Activated CD4-positive, alpha-beta memory T cell treated with anti-CD3 and anti-CD28 coated beads for 36 hours (primary cell): ENCODE measurements around the gene TET1. TPM values are rescaled to one million over a fixed set of nuclear protein-coding genes. Genes with fewer than 3 reads are reported as not detected.
"Not testable (repeated sequence)": the region's sequence is repeated elsewhere in the genome, so short reads cannot be mapped to it uniquely, and the experiment has no call there.

Source experiments
- CTCF ChIA-PET: fragments of 350-600 bp; sonication (Branson Sonifier 250); formaldehyde crosslinking; loops from one replicate; lab custom pipeline; 2021; ENCODE audit warnings: antibody characterized with exemption, inconsistent platforms; lab: Charles Lee
- POLR2A ChIA-PET: fragments of 350-600 bp; sonication (Branson Sonifier 250); formaldehyde crosslinking; loops from one replicate; lab custom pipeline; 2021; ENCODE audit warnings: antibody characterized with exemption; lab: Charles Lee
- DNase-seq: peaks from one replicate; pipeline ENCODE4 v3.0.0-alpha.2; 2020
- H3K27ac Mint-ChIP-seq: one replicate; pipeline ENCODE4 v1.8.0; 2021; ENCODE audit warnings: mixed read lengths
- H3K27me3 Mint-ChIP-seq: one replicate; pipeline ENCODE4 v1.8.0; 2021; ENCODE audit warnings: mixed read lengths
- H3K36me3 Mint-ChIP-seq: one replicate; pipeline ENCODE4 v1.8.0; 2021; ENCODE audit warnings: mixed read lengths
- H3K4me1 Mint-ChIP-seq: one replicate; pipeline ENCODE4 v1.8.0; 2021; ENCODE audit warnings: low read depth, mixed read lengths
- H3K4me3 Mint-ChIP-seq: one replicate; pipeline ENCODE4 v1.8.0; 2021; ENCODE audit warnings: mild to moderate bottlenecking, mixed read lengths
- H3K9me3 Mint-ChIP-seq: one replicate; pipeline ENCODE4 v1.8.0; 2021; ENCODE audit warnings: mixed read lengths
- intact Hi-C: fragments of 100-400 bp; cut with micrococcal nuclease; formaldehyde crosslinking; loops from one replicate; pipeline ENCODE4 v1.15.1; 2023
- total RNA-seq, 2 experiments: library from RNA; stranded (reverse); gene quantifications; one replicate each; pipeline ENCODE4 v1.2.3, GENCODE V29; 2021

TET1 gene
- total RNA-seq, 2 experiments from 2014 or later = 0.43 to 0.53 TPM

GRCh38 chr10:68727146-68727545, 167.0 kb downstream of the TET1 start:
- no peaks in the 10 kb centered on the region for H3K27me3 Mint-ChIP-seq
- H3K9me3 Mint-ChIP-seq = no peaks in the 10 kb centered on the region
- H3K27ac Mint-ChIP-seq = no peak overlapping the region
- H3K36me3 Mint-ChIP-seq = peaks cover 32% of the 10 kb centered on the region
- POLR2A ChIA-PET = no interaction called here
- CTCF ChIA-PET = interaction anchor here (1.3 kb wide), 1 partner anchor 177 kb away, joined by 4 read pairs; no protein-coding TSS in a partner anchor
- no peak for DNase-seq
- intact Hi-C loops = loop anchor here (10.0 kb wide), 1 partner anchor 652 kb away; the partner anchor contains the start of gene HERC4
- H3K4me3 Mint-ChIP-seq = no peak overlapping the region
- H3K4me1 Mint-ChIP-seq = peaks cover 12% of the 10 kb centered on the region

- POLR2A ChIA-PET = interaction anchor here (0.7 kb wide), 1 partner anchor 217 kb away, joined by 3 read pairs; no protein-coding TSS in a partner anchor
- no peak overlapping the region for H3K27ac Mint-ChIP-seq
Measured at GRCh38 chr10:68732651-68733050, 172.5 kb downstream of the TET1 start.

GRCh38 chr10:68734349-68734748, 174.2 kb downstream of the TET1 start:
- no peak for DNase-seq
- intact Hi-C loops = no loop called here
- Mint-ChIP-seq H3K27me3 (no peaks in the 10 kb centered on the region), H3K27ac (no peak overlapping the region), H3K4me3 (no peak overlapping the region), H3K36me3 (peaks cover 46% of the 10 kb centered on the region), H3K4me1 (peaks cover 2% of the 10 kb centered on the region), H3K9me3 (no peaks in the 10 kb centered on the region)
- POLR2A ChIA-PET = no interaction called here
- CTCF ChIA-PET = interaction anchor here (0.6 kb wide), 1 partner anchor 13 kb away, joined by 3 read pairs; no protein-coding TSS in a partner anchor

More at GRCh38 chr10:68732651-68733050, 172.5 kb downstream of the TET1 start:
- CTCF ChIA-PET = no interaction called here
- H3K4me3 Mint-ChIP-seq = no peak overlapping the region
- DNase-seq = no peak
- H3K36me3 Mint-ChIP-seq = peaks cover 45% of the 10 kb centered on the region
- intact Hi-C loops = no loop called here
- H3K4me1 Mint-ChIP-seq = peaks cover 4% of the 10 kb centered on the region
- H3K9me3 Mint-ChIP-seq = no peaks in the 10 kb centered on the region
- H3K27me3 Mint-ChIP-seq = no peaks in the 10 kb centered on the region

GRCh38 chr10:68735119-68735518, 175.0 kb downstream of the TET1 start:
- H3K27me3 Mint-ChIP-seq = no peaks in the 10 kb centered on the region
- CTCF ChIA-PET = no interaction called here
- POLR2A ChIA-PET = no interaction called here
- DNase-seq = no peak
- H3K36me3 Mint-ChIP-seq = peaks cover 49% of the 10 kb centered on the region
- H3K4me3 Mint-ChIP-seq = no peak overlapping the region
- intact Hi-C loops = no loop called here
- peaks cover 2% of the 10 kb centered on the region for H3K4me1 Mint-ChIP-seq
- H3K9me3 Mint-ChIP-seq = no peaks in the 10 kb centered on the region
- no peak overlapping the region for H3K27ac Mint-ChIP-seq

GRCh38 chr10:68735739-68736138, 175.6 kb downstream of the TET1 start:
- H3K4me3 Mint-ChIP-seq, H3K27me3 Mint-ChIP-seq, CTCF ChIA-PET, intact Hi-C loops, POLR2A ChIA-PET, H3K4me1 Mint-ChIP-seq, DNase-seq, H3K9me3 Mint-ChIP-seq, H3K27ac Mint-ChIP-seq: not testable (repeated sequence)
- H3K36me3 Mint-ChIP-seq = peaks cover 50% of the 10 kb centered on the region

- H3K27ac Mint-ChIP-seq, H3K4me1 Mint-ChIP-seq, intact Hi-C loops, H3K9me3 Mint-ChIP-seq, DNase-seq, H3K27me3 Mint-ChIP-seq, CTCF ChIA-PET, H3K4me3 Mint-ChIP-seq, POLR2A ChIA-PET: not testable (repeated sequence)
- H3K36me3 Mint-ChIP-seq = peaks cover 36% of the 10 kb centered on the region
Measured at GRCh38 chr10:68740676-68741075, 180.5 kb downstream of the TET1 start.

- Mint-ChIP-seq H3K9me3 (no peaks in the 10 kb centered on the region), H3K4me1 (no peaks in the 10 kb centered on the region), H3K27ac (no peak overlapping the region), H3K4me3 (no peak overlapping the region), H3K36me3 (peaks cover 28% of the 10 kb centered on the region), H3K27me3 (no peaks in the 10 kb centered on the region)
- ChIA-PET CTCF (interaction anchor here (0.9 kb wide), 1 partner anchor 80 kb away, joined by 3 read pairs; no protein-coding TSS in a partner anchor), POLR2A (no interaction called here)
- intact Hi-C loops = no loop called here
- DNase-seq = no peak
Measured at GRCh38 chr10:68742397-68742796, 182.3 kb downstream of the TET1 start.

Other genes starting within 250 kb of the TET1 start
- 100 to 1,000 TPM; 140 to 144 TPM for gene HNRNPH3, start 228.3 kb upstream of the TET1 start, total RNA-seq
- gene PBLD, start 227.4 kb upstream of the TET1 start, total RNA-seq = 1 to 10 TPM; 1.2 to 1.3 TPM
- gene RUFY2, start 153.1 kb upstream of the TET1 start, total RNA-seq = 1 to 10 TPM; 6.4 to 8.1 TPM
- 10 to 100 TPM; 36.8 to 42.0 TPM for gene DNA2, start 88.4 kb upstream of the TET1 start, total RNA-seq
- 10 to 100 TPM; 11.1 to 12.8 TPM for gene SLC25A16, start 32.8 kb upstream of the TET1 start, total RNA-seq
- 10 to 100 TPM; 72.7 to 74.4 TPM for gene CCAR1, start 160.9 kb downstream of the TET1 start, total RNA-seq